Neuronal stem cell (in vitro differentiated cells): ENCODE data around the gene ASPHD1.

Source experiments
- DNase-seq: peaks from one replicate; pipeline ENCODE4 v3.0.0-alpha.2; 2013; ENCODE audit warnings: low spot score
- H2AFZ ChIP-seq: one replicate; pipeline ENCODE4 v1.6.1; 2013; ENCODE audit warnings: mild to moderate bottlenecking, low read length, inconsistent platforms
- H2AK5ac ChIP-seq: 2 replicates; pipeline ENCODE4 v1.6.1; 2013; ENCODE audit warnings: low read depth, mild to moderate bottlenecking, inconsistent platforms, low read length, moderate library complexity, mixed read lengths
- H2BK120ac ChIP-seq: 2 replicates; pipeline ENCODE4 v1.6.1; 2013; ENCODE audit warnings: low read depth, mild to moderate bottlenecking, inconsistent platforms, low read length, moderate library complexity, mixed read lengths
- H2BK12ac ChIP-seq: one replicate; pipeline ENCODE4 v1.6.1; 2013; ENCODE audit warnings: low read length, inconsistent platforms
- H2BK15ac ChIP-seq: 2 replicates; pipeline ENCODE4 v1.6.1; 2013; ENCODE audit warnings: mild to moderate bottlenecking, low read length, inconsistent platforms, mixed read lengths
- H2BK5ac ChIP-seq: one replicate; pipeline ENCODE4 v1.6.1; 2013; ENCODE audit warnings: inconsistent platforms, mild to moderate bottlenecking, low read length, moderate library complexity
- H3K14ac ChIP-seq: one replicate; pipeline ENCODE4 v1.6.1; 2013; ENCODE audit warnings: low read length, inconsistent platforms
- H3K18ac ChIP-seq: 2 replicates; pipeline ENCODE4 v1.6.1; 2013; ENCODE audit warnings: low read length, inconsistent platforms
- H3K23ac ChIP-seq: 2 replicates; pipeline ENCODE4 v1.6.1; 2013; ENCODE audit warnings: low read depth, mild to moderate bottlenecking, mixed read lengths, low read length, inconsistent platforms; ENCODE audit not compliant: poor library complexity
- H3K27ac ChIP-seq: replicated peaks from 3 replicates; pipeline ENCODE4 v1.5.1; 2013; ENCODE audit warnings: low read length, inconsistent platforms
- H3K27me3 ChIP-seq, 3 experiments: 2 replicates each; pipeline ENCODE4 v1.6.1; 2013; ENCODE audit warnings: low read length in 3 of 3, mild to moderate bottlenecking in 2 of 3, inconsistent platforms in 1 of 3, low read depth in 1 of 3, mixed read lengths in 1 of 3, moderate library complexity in 1 of 3; ENCODE audit not compliant: control insufficient read depth in 3 of 3, insufficient read depth in 3 of 3
- H3K36me3 ChIP-seq, 2 donors: replicated peaks in 1 of 2; 2 replicates each; pipeline ENCODE4 v1.6.1; 2013; ENCODE audit warnings: low read length in 2 of 2; ENCODE audit not compliant: control insufficient read depth in 2 of 2, insufficient read depth in 2 of 2
- H3K4ac ChIP-seq: 2 replicates; pipeline ENCODE4 v1.6.1; 2013; ENCODE audit warnings: inconsistent platforms, mild to moderate bottlenecking, low read length, moderate library complexity
- H3K4me1 ChIP-seq, 2 donors: 1 replicate in 1 of 2; 2 replicates in 1 of 2; pipeline ENCODE4 v1.6.1; 2013; ENCODE audit warnings: low read length in 2 of 2, low read depth in 1 of 2; ENCODE audit not compliant: control insufficient read depth in 2 of 2, insufficient read depth in 1 of 2
- H3K4me2 ChIP-seq: one replicate; pipeline ENCODE4 v1.6.1; 2013; ENCODE audit warnings: mild to moderate bottlenecking, low read length, inconsistent platforms; ENCODE audit not compliant: insufficient read depth, poor library complexity, severe bottlenecking
- H3K4me3 ChIP-seq, 2 donors: 2 replicates each; pipeline ENCODE4 v1.5.1; 2013; ENCODE audit warnings: low read length in 2 of 2, mild to moderate bottlenecking in 2 of 2, inconsistent platforms in 1 of 2, moderate library complexity in 1 of 2
- H3K79me1 ChIP-seq: one replicate; pipeline ENCODE4 v1.6.1; 2013; ENCODE audit warnings: low read depth, mild to moderate bottlenecking, inconsistent platforms, low read length, moderate library complexity
- H3K9ac ChIP-seq: one replicate; pipeline ENCODE4 v1.6.1; 2013; ENCODE audit warnings: mild to moderate bottlenecking, low read depth, low read length, inconsistent platforms; ENCODE audit not compliant: poor library complexity
- H3K9me3 ChIP-seq, 2 donors: replicated peaks in 1 of 2; 2 replicates each; pipeline versions ENCODE3 to v1.6.1; 2013; ENCODE audit warnings: low read length in 2 of 2, mild to moderate bottlenecking in 2 of 2, inconsistent platforms in 1 of 2, low read depth in 1 of 2, mixed read lengths in 1 of 2, moderate library complexity in 1 of 2; ENCODE audit not compliant: control insufficient read depth in 2 of 2, insufficient read depth in 1 of 2
- H4K8ac ChIP-seq: one replicate; pipeline ENCODE4 v1.6.1; 2013; ENCODE audit warnings: low read depth, mild to moderate bottlenecking, inconsistent platforms, low read length, moderate library complexity
- H4K91ac ChIP-seq: one replicate; pipeline ENCODE4 v1.6.1; 2013; ENCODE audit warnings: low read length, low read depth, mild to moderate bottlenecking, inconsistent platforms; ENCODE audit not compliant: poor library complexity
- WGBS, 2 donors: extraction: QIAGEN DNeasy Blood & Tissue Kit; methylation state at CpG; one replicate each; pipeline ENCODE4 v1.1.7; 2013; ENCODE audit warnings: missing lambda C conversion rate in 2 of 2, mixed read lengths in 1 of 2; ENCODE audit not compliant: insufficient read length in 2 of 2, insufficient replicate concordance in 1 of 2; ENCODE audit errors: extremely low coverage in 2 of 2; 5-methylcytosine and 5-hydroxymethylcytosine counted together

ASPHD1 gene

GRCh38 chr16:29899516-29900101 is 679 bp upstream of the ASPHD1 start, which contains the start of gene SEZ6L2:
Gene SEZ6L2, minus strand, starts transcription at chr16:29899550. Its CDS starts 531 bp downstream, at chr16:29899019.
- Histone ChIP-seq H2BK5ac (peak within 1 kb of the TSS; percentile 53), H3K27me3 (peaks cover 0 to 23% (median 4%) of the 10 kb centered on the region in 3 experiments), H4K8ac (no peak within 1 kb of the TSS), H2AFZ (peak within 1 kb of the TSS; percentile 96), H3K27ac (no peak within 1 kb of the TSS), H3K9ac (peak within 1 kb of the TSS; percentile 60), H4K91ac (no peak within 1 kb of the TSS), H2AK5ac (no peak within 1 kb of the TSS), H2BK12ac (no peak within 1 kb of the TSS), H2BK120ac (no peak within 1 kb of the TSS), H3K23ac (peak within 1 kb of the TSS; percentile 91), H3K4me3 (peak within 1 kb of the TSS; percentile 59 to 84), H3K4me2 (peak within 1 kb of the TSS; percentile 89), H3K4me1 (peaks cover 15 to 18% of the 10 kb centered on the region in 2 donors), H3K4ac (no peak within 1 kb of the TSS), H3K18ac (no peak within 1 kb of the TSS), H3K9me3 (no peaks in the 10 kb centered on the region), H3K79me1 (no peaks in the 10 kb centered on the region), H3K36me3 (no peaks in the 10 kb centered on the region), H2BK15ac (no peak within 1 kb of the TSS), H3K14ac (no peak within 1 kb of the TSS)
- no CpG with 5 or more reads among the region's 29 CpGs for WGBS, 2 donors
- DNase-seq = peak; percentile 84

- H3K79me1 ChIP-seq = no peaks in the 10 kb centered on the region
- WGBS, 2 donors = no CpG with 5 or more reads among the region's 31 CpGs
- H2AFZ ChIP-seq = peak overlapping the region; percentile 96
- no peak overlapping the region for H2BK12ac ChIP-seq
- no peak overlapping the region for H2BK15ac ChIP-seq
- H3K4ac ChIP-seq = no peak overlapping the region
- no peak overlapping the region for H3K14ac ChIP-seq
- DNase-seq = no peak
- no peaks in the 10 kb centered on the region for H3K36me3 ChIP-seq
- peak overlapping the region; percentile 60 for H3K9ac ChIP-seq
- no peak overlapping the region for H2BK5ac ChIP-seq
- no peak overlapping the region for H2BK120ac ChIP-seq
- H3K18ac ChIP-seq = no peak overlapping the region
- peak overlapping the region in 1 of 2 donors; percentile 59 for H3K4me3 ChIP-seq
- no peak overlapping the region for H4K91ac ChIP-seq
- peak overlapping the region; percentile 89 for H3K4me2 ChIP-seq
- H3K4me1 ChIP-seq = peaks cover 15 to 18% of the 10 kb centered on the region in 2 donors
- H4K8ac ChIP-seq = no peak overlapping the region
- H3K23ac ChIP-seq = no peak overlapping the region
- no peaks in the 10 kb centered on the region for H3K9me3 ChIP-seq
- H3K27me3 ChIP-seq = peaks cover 0 to 23% (median 4%) of the 10 kb centered on the region in 3 experiments
- H3K27ac ChIP-seq = no peak overlapping the region
- H2AK5ac ChIP-seq = no peak overlapping the region
These were observed 759 bp downstream of the ASPHD1 start for GRCh38 chr16:29900888-29901606.

- no peak overlapping the region for H3K4me3 ChIP-seq
- H3K4me1 ChIP-seq = peaks cover 15 to 18% of the 10 kb centered on the region in 2 donors
- no peak overlapping the region for H3K4me2 ChIP-seq
- no peak overlapping the region for H2AK5ac ChIP-seq
- H3K36me3 ChIP-seq = no peaks in the 10 kb centered on the region
- no peak overlapping the region for H2BK12ac ChIP-seq
- peaks cover 0 to 23% (median 4%) of the 10 kb centered on the region in 3 experiments for H3K27me3 ChIP-seq
- no peak overlapping the region for H2BK15ac ChIP-seq
- H2AFZ ChIP-seq = peak overlapping the region; percentile 96
- H3K27ac ChIP-seq = no peak overlapping the region
- H4K91ac ChIP-seq = no peak overlapping the region
- no CpG with 5 or more reads among the region's 19 CpGs for WGBS, 2 donors
- H2BK120ac ChIP-seq = no peak overlapping the region
- H3K9me3 ChIP-seq = no peaks in the 10 kb centered on the region
- no peak overlapping the region for H2BK5ac ChIP-seq
- H3K79me1 ChIP-seq = no peaks in the 10 kb centered on the region
- H3K9ac ChIP-seq = no peak overlapping the region
- no peak overlapping the region for H3K14ac ChIP-seq
- no peak overlapping the region for H3K23ac ChIP-seq
- H3K18ac ChIP-seq = no peak overlapping the region
- H3K4ac ChIP-seq = no peak overlapping the region
- H4K8ac ChIP-seq = no peak overlapping the region
- DNase-seq = no peak
These were observed 1.3 kb downstream of the ASPHD1 start for GRCh38 chr16:29901607-29901945.

- DNase-seq = no peak
- H3K4me1 ChIP-seq = peaks cover 3 to 9% of the 10 kb centered on the region in 2 donors
- H3K4me3 ChIP-seq = no peak overlapping the region
- no peak overlapping the region for H2BK15ac ChIP-seq
- no peak overlapping the region for H3K4me2 ChIP-seq
- H3K4ac ChIP-seq = no peak overlapping the region
- no peak overlapping the region for H2BK120ac ChIP-seq
- H3K27ac ChIP-seq = no peak overlapping the region
- no peak overlapping the region for H4K91ac ChIP-seq
- WGBS, 2 donors = no CpG with 5 or more reads among the region's 4 CpGs
- no peak overlapping the region for H4K8ac ChIP-seq
- no peak overlapping the region for H2AK5ac ChIP-seq
- no peak overlapping the region for H3K9ac ChIP-seq
- H3K9me3 ChIP-seq = no peaks in the 10 kb centered on the region
- no peak overlapping the region for H2AFZ ChIP-seq
- H3K79me1 ChIP-seq = no peaks in the 10 kb centered on the region
- peaks cover 0 to 16% (median 2%) of the 10 kb centered on the region in 3 experiments for H3K27me3 ChIP-seq
- H3K14ac ChIP-seq = no peak overlapping the region
- no peak overlapping the region for H3K18ac ChIP-seq
- H2BK12ac ChIP-seq = no peak overlapping the region
- no peak overlapping the region for H3K23ac ChIP-seq
- no peak overlapping the region for H2BK5ac ChIP-seq
- no peaks in the 10 kb centered on the region for H3K36me3 ChIP-seq
These were observed 3.3 kb downstream of the ASPHD1 start for GRCh38 chr16:29903590-29903989.
